HepG2 (cell line): ENCODE results near the gene SLC4A2.

Source experiments
- ARNTL ChIP-seq: sonication (generic); formaldehyde crosslinking; IDR thresholded peaks from 2 replicates; pipeline ENCODE4 v1.4.0; 2020; ENCODE audit warnings: mild to moderate bottlenecking, missing genetic modification reagents
- CTCF ChIP-seq: sonication (generic); formaldehyde crosslinking; IDR thresholded peaks from 2 replicates; pipeline ENCODE4 v1.5.0; 2020; ENCODE audit warnings: mild to moderate bottlenecking, missing genetic modification reagents, moderate library complexity
- FOXC1 ChIP-seq: sonication (generic); formaldehyde crosslinking; IDR thresholded peaks from 2 replicates; pipeline ENCODE4 v1.8.0; 2022; ENCODE audit warnings: mild to moderate bottlenecking, missing genetic modification reagents, borderline replicate concordance
- HNF4A ChIP-seq: sonication (generic); formaldehyde crosslinking; IDR thresholded peaks from 2 replicates; pipeline ENCODE4 v1.4.0; 2020; ENCODE audit warnings: missing genetic modification reagents
- JUN ChIP-seq: sonication (generic); formaldehyde crosslinking; IDR thresholded peaks from 2 replicates; pipeline ENCODE4 v1.4.0; 2020; ENCODE audit warnings: mild to moderate bottlenecking, missing genetic modification reagents
- MAX ChIP-seq: IDR thresholded peaks from 2 replicates; pipeline ENCODE4 v1.6.1; 2012; ENCODE audit warnings: inconsistent platforms
- RFX5 ChIP-seq: IDR thresholded peaks from 2 replicates; pipeline ENCODE4 v1.6.1; 2011; ENCODE audit warnings: low read depth, low read length, improper control_type of control experiment
- RXRA ChIP-seq: sonication (generic); formaldehyde crosslinking; IDR thresholded peaks from 2 replicates; pipeline ENCODE4 v1.5.1; 2020; ENCODE audit warnings: missing genetic modification reagents
- SNRNP70 ChIP-seq: fragments of 200-400 bp; formaldehyde crosslinking; IDR thresholded peaks from 2 replicates; pipeline ENCODE4 v1.6.1; 2017; ENCODE audit warnings: mild to moderate bottlenecking, low read depth, low read length, moderate library complexity
- TIGD3 ChIP-seq: sonication (generic); formaldehyde crosslinking; IDR thresholded peaks from 2 replicates; pipeline ENCODE4 v1.5.1; 2020; ENCODE audit warnings: mild to moderate bottlenecking, missing genetic modification reagents, borderline replicate concordance
- ZFP91 ChIP-seq: sonication (generic); formaldehyde crosslinking; IDR thresholded peaks from 2 replicates; pipeline ENCODE4 v1.9.0; 2022; ENCODE audit warnings: missing genetic modification reagents, mild to moderate bottlenecking, borderline replicate concordance
- ZNF776 ChIP-seq: sonication (generic); formaldehyde crosslinking; IDR thresholded peaks from 2 replicates; pipeline ENCODE4 v1.4.0; 2020; ENCODE audit warnings: mild to moderate bottlenecking, missing genetic modification reagents

GRCh38 chr7:151013733-151014497 is 45.5 kb upstream of the SLC4A2 start:
- TF ChIP-seq SNRNP70 (no peak), RXRA (CRISPR knock-in tag) (no peak), FOXC1 (CRISPR knock-in tag) (no peak), TIGD3 (no peak), ZNF776 (CRISPR knock-in tag) (no peak), RFX5 (no peak), JUN (CRISPR knock-in tag) (no peak), ZFP91 (CRISPR knock-in tag) (no peak), HNF4A (CRISPR knock-in tag) (no peak), CTCF (CRISPR knock-in tag) (no peak), MAX (no peak), ARNTL (CRISPR knock-in tag) (no peak)
